GM12891 (cell line): ENCODE data around the gene SMIM20.

ENCODE experiments used
- DNase-seq: peaks from one replicate; pipeline ENCODE4 v3.0.0; 2011; ENCODE audit warnings: low spot score; ENCODE audit not compliant: insufficient read length
- FAIRE-seq: peaks from 2 replicates; lab custom pipeline; 2011; peaks lifted over from hg19 to GRCh38; lab: Jason Lieb, UNC
- PAX5 ChIP-seq: IDR thresholded peaks from 2 replicates; pipeline ENCODE4 v1.6.1; 2011; ENCODE audit warnings: low read length, moderate library complexity, mild to moderate bottlenecking; ENCODE audit not compliant: insufficient read depth, severe bottlenecking
- POLR2A ChIP-seq: IDR thresholded peaks from 2 replicates; pipeline ENCODE4 v1.6.1; 2011; ENCODE audit warnings: low read depth, low read length, control low read depth
- POLR2AphosphoS5 ChIP-seq: IDR thresholded peaks from 2 replicates; pipeline ENCODE4 v1.6.1; 2011; ENCODE audit warnings: low read depth, low read length, control low read depth
- POU2F2 ChIP-seq: IDR thresholded peaks from 2 replicates; pipeline ENCODE4 v1.6.1; 2011; ENCODE audit warnings: low read depth, mild to moderate bottlenecking, control low read depth, low read length, moderate library complexity
- SPI1 ChIP-seq: IDR thresholded peaks from 2 replicates; pipeline ENCODE4 v1.6.1; 2011; ENCODE audit warnings: low read depth, low read length, control low read depth
- TAF1 ChIP-seq: IDR thresholded peaks from 2 replicates; pipeline ENCODE4 v1.6.1; 2011; ENCODE audit warnings: low read depth, low read length, control low read depth

SMIM20 gene

GRCh38 chr4:25953740-25954139 lies 39.7 kb downstream of the SMIM20 start:
- TF ChIP-seq TAF1 (no peak), SPI1 (no peak), POLR2AphosphoS5 (no peak), POU2F2 (no peak), PAX5 (no peak), POLR2A (no peak)
- no peak for FAIRE-seq
- DNase-seq, result no peak

- TF ChIP-seq TAF1 (no peak), PAX5 (no peak), POLR2AphosphoS5 (no peak), POU2F2 (no peak), SPI1 (no peak), POLR2A (no peak)
- DNase-seq (no peak), FAIRE-seq (no peak)
Observed at GRCh38 chr4:25954293-25954904, 40.4 kb downstream of the SMIM20 start.

GRCh38 chr4:25955705-25956104 lies 41.7 kb downstream of the SMIM20 start:
- no peak for FAIRE-seq
- no peak for DNase-seq
- TF ChIP-seq SPI1, result no peak
- no peak for TF ChIP-seq PAX5
- TF ChIP-seq POLR2A, result no peak
- TF ChIP-seq POLR2AphosphoS5, result no peak
- TF ChIP-seq POU2F2, result no peak
- no peak for TF ChIP-seq TAF1

GRCh38 chr4:25956260-25956659 lies 42.2 kb downstream of the SMIM20 start:
- no peak for TF ChIP-seq POLR2A
- no peak for TF ChIP-seq PAX5
- no peak for TF ChIP-seq POLR2AphosphoS5
- TF ChIP-seq TAF1, result no peak
- no peak for TF ChIP-seq SPI1
- no peak for TF ChIP-seq POU2F2
- no peak for FAIRE-seq
- no peak for DNase-seq

GRCh38 chr4:25958110-25958509 lies 44.1 kb downstream of the SMIM20 start:
- FAIRE-seq (no peak), DNase-seq (no peak)
- TF ChIP-seq POLR2A (no peak), SPI1 (no peak), PAX5 (no peak), POLR2AphosphoS5 (no peak), POU2F2 (no peak)

- no peak for TF ChIP-seq PAX5
- TF ChIP-seq TAF1, result no peak
- no peak for TF ChIP-seq POU2F2
- TF ChIP-seq POLR2AphosphoS5, result no peak
- TF ChIP-seq SPI1, result no peak
- TF ChIP-seq POLR2A, result no peak
- FAIRE-seq (no peak), DNase-seq (no peak)
Observed at GRCh38 chr4:25962393-25962792, 48.4 kb downstream of the SMIM20 start.

GRCh38 chr4:25965629-25966028 lies 51.6 kb downstream of the SMIM20 start:
- no peak for FAIRE-seq
- DNase-seq, result no peak
- TF ChIP-seq POLR2AphosphoS5 (no peak), TAF1 (no peak), PAX5 (no peak), POLR2A (no peak), POU2F2 (no peak), SPI1 (no peak)

GRCh38 chr4:25966171-25966570 lies 52.2 kb downstream of the SMIM20 start:
- no peak for FAIRE-seq
- no peak for TF ChIP-seq SPI1
- no peak for TF ChIP-seq POU2F2
- no peak for TF ChIP-seq PAX5
- no peak for TF ChIP-seq TAF1
- TF ChIP-seq POLR2AphosphoS5, result no peak
- TF ChIP-seq POLR2A, result no peak
- DNase-seq, result no peak

- FAIRE-seq (no peak), DNase-seq (no peak)
- TF ChIP-seq POLR2AphosphoS5 (no peak), POU2F2 (no peak; the same call in 1 of the 2 replicates), PAX5 (no peak), POLR2A (no peak), TAF1 (no peak), SPI1 (no peak)
Observed at GRCh38 chr4:25969374-25970155, 55.5 kb downstream of the SMIM20 start.

GRCh38 chr4:25970226-25970675 lies 56.2 kb downstream of the SMIM20 start:
- TF ChIP-seq POU2F2, result no peak
- TF ChIP-seq SPI1, result 0 out of 2 replicates have a peak, but pooled peaks have one; percentile 25
- DNase-seq (peak; percentile 18), FAIRE-seq (peak; percentile 83)
